ENCODE measurements around the gene HOXA11. TPM values are rescaled to one million over a fixed set of nuclear protein-coding genes. Genes with fewer than 3 reads are reported as not detected.

Gene HOXA11
- total RNA-seq, 4 donors from 2014 or later = 4.5 to 21.3 (median 7.7) TPM

GRCh38 chr7:27223941-27224575 lies 39.0 kb upstream of the HOXA11 start:
- TF ChIP-seq POLR2AphosphoS5 (IDR thresholded peaks at IDR 0.05) = no peak
- TF ChIP-seq POLR2A (IDR thresholded peaks at IDR 0.05) = no peak
- no peak for TF ChIP-seq EP300 (IDR thresholded peaks at IDR 0.05; ENCODE audit: low read depth)
- TF ChIP-seq, protein P1, sequence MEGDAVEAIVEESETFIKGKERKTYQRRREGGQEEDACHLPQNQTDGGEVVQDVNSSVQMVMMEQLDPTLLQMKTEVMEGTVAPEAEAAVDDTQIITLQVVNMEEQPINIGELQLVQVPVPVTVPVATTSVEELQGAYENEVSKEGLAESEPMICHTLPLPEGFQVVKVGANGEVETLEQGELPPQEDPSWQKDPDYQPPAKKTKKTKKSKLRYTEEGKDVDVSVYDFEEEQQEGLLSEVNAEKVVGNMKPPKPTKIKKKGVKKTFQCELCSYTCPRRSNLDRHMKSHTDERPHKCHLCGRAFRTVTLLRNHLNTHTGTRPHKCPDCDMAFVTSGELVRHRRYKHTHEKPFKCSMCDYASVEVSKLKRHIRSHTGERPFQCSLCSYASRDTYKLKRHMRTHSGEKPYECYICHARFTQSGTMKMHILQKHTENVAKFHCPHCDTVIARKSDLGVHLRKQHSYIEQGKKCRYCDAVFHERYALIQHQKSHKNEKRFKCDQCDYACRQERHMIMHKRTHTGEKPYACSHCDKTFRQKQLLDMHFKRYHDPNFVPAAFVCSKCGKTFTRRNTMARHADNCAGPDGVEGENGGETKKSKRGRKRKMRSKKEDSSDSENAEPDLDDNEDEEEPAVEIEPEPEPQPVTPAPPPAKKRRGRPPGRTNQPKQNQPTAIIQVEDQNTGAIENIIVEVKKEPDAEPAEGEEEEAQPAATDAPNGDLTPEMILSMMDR (IDR thresholded peaks at IDR 0.05) = no peak
- intact Hi-C loops (cut with DNase I; ENCODE audit: low total_unique reads) (no loop called here), in situ Hi-C loops (cut with MboI; ENCODE audit: low pct_ligation_motif_present in 1 of 4, low pct_unique_long_range_greater_than_20kb in 1 of 4, low sequenced_read_pairs in 3 of 4) (loop anchor here (25.0 kb wide), 5 partner anchors 363 to 788 kb away; no protein-coding TSS in a partner anchor)
- Histone ChIP-seq H3K27me3 (peaks cover 81% of the 10 kb centered on the region), H3K36me3 (no peaks in the 10 kb centered on the region), H3K9me3 (no peaks in the 10 kb centered on the region), H3K4me1 (peaks cover 0 to 9% (median 3%) of the 10 kb centered on the region in 4 donors), H3K4me3 (no peak overlapping the region), H3K27ac (no peak overlapping the region)
- no peak for DNase-seq

- TF ChIP-seq EP300 (IDR thresholded peaks at IDR 0.05; ENCODE audit: low read depth) (no peak), POLR2AphosphoS5 (IDR thresholded peaks at IDR 0.05) (no peak), POLR2A (IDR thresholded peaks at IDR 0.05) (no peak)
- TF ChIP-seq, protein P1 (IDR thresholded peaks at IDR 0.05) = no peak
- in situ Hi-C loops (cut with MboI; ENCODE audit: low pct_ligation_motif_present in 1 of 4, low pct_unique_long_range_greater_than_20kb in 1 of 4, low sequenced_read_pairs in 3 of 4) = loop anchor here (25.0 kb wide), 5 partner anchors 366 to 791 kb away; no protein-coding TSS in a partner anchor
- peaks cover 0 to 9% (median 3%) of the 10 kb centered on the region in 4 donors for H3K4me1 ChIP-seq
- no peaks in the 10 kb centered on the region for H3K36me3 ChIP-seq
- H3K27ac ChIP-seq = no peak overlapping the region
- DNase-seq = no peak
- H3K27me3 ChIP-seq = peaks cover 78% of the 10 kb centered on the region
- intact Hi-C loops (cut with DNase I; ENCODE audit: low total_unique reads) = no loop called here
- WGBS, 2 donors (ENCODE audit: low coverage in 1 of 2) = 83 to 92% methylated on average over 3 of the region's 3 CpGs
- no peaks in the 10 kb centered on the region for H3K9me3 ChIP-seq
- no peak overlapping the region for H3K4me3 ChIP-seq
These were observed 36.3 kb upstream of the HOXA11 start for GRCh38 chr7:27221201-27221797.

GRCh38 chr7:27220440-27220955 lies 35.5 kb upstream of the HOXA11 start:
- Histone ChIP-seq H3K27ac (no peak overlapping the region), H3K27me3 (peaks cover 70% of the 10 kb centered on the region), H3K4me3 (peak overlapping the region in 1 of 4 donors; percentile 17), H3K9me3 (no peaks in the 10 kb centered on the region), H3K36me3 (no peaks in the 10 kb centered on the region), H3K4me1 (peaks cover 0 to 6% (median 3%) of the 10 kb centered on the region in 4 donors)
- in situ Hi-C loops (cut with MboI; ENCODE audit: low pct_ligation_motif_present in 1 of 4, low pct_unique_long_range_greater_than_20kb in 1 of 4, low sequenced_read_pairs in 3 of 4) = loop anchor here (25.0 kb wide), 5 partner anchors 367 to 792 kb away; no protein-coding TSS in a partner anchor
- no peak for DNase-seq
- TF ChIP-seq POLR2AphosphoS5 (IDR thresholded peaks at IDR 0.05) (no peak), EP300 (IDR thresholded peaks at IDR 0.05; ENCODE audit: low read depth) (no peak), POLR2A (IDR thresholded peaks at IDR 0.05) (no peak)
- TF ChIP-seq, protein P1 (IDR thresholded peaks at IDR 0.05) = no peak
- 60 to 65% methylated on average over 1 to 39 of the region's 45 CpGs for WGBS, 2 donors (ENCODE audit: low coverage in 1 of 2)
- intact Hi-C loops (cut with DNase I; ENCODE audit: low total_unique reads) = no loop called here

- no peak overlapping the region for H3K27ac ChIP-seq
- H3K4me1 ChIP-seq = no peaks in the 10 kb centered on the region
- DNase-seq = no peak
- intact Hi-C loops (cut with DNase I; ENCODE audit: low total_unique reads) (no loop called here), in situ Hi-C loops (cut with MboI; ENCODE audit: low pct_ligation_motif_present in 1 of 4, low pct_unique_long_range_greater_than_20kb in 1 of 4, low sequenced_read_pairs in 3 of 4) (loop anchor here (10.0 to 25.0 kb wide), 6 partner anchors 367 to 792 kb away; no protein-coding TSS in a partner anchor)
- no peak overlapping the region for H3K4me3 ChIP-seq
- H3K9me3 ChIP-seq = no peaks in the 10 kb centered on the region
- H3K36me3 ChIP-seq = no peaks in the 10 kb centered on the region
- peaks cover 69% of the 10 kb centered on the region for H3K27me3 ChIP-seq
- 82 to 86% methylated on average over 2 to 4 of the region's 4 CpGs for WGBS, 2 donors (ENCODE audit: low coverage in 1 of 2)
- TF ChIP-seq POLR2AphosphoS5 (IDR thresholded peaks at IDR 0.05) (no peak), POLR2A (IDR thresholded peaks at IDR 0.05) (no peak), EP300 (IDR thresholded peaks at IDR 0.05; ENCODE audit: low read depth) (no peak)
- TF ChIP-seq, protein P1 (IDR thresholded peaks at IDR 0.05) = no peak
These were observed 34.8 kb upstream of the HOXA11 start for GRCh38 chr7:27219821-27220220.
